ENCODE data around the gene CAMTA1. TPM values are rescaled to one million over a fixed set of nuclear protein-coding genes. Genes with fewer than 3 reads are reported as not detected.

Gene CAMTA1
- total RNA-seq, 1 donor from 2014 or later: 268 TPM

DNA sequence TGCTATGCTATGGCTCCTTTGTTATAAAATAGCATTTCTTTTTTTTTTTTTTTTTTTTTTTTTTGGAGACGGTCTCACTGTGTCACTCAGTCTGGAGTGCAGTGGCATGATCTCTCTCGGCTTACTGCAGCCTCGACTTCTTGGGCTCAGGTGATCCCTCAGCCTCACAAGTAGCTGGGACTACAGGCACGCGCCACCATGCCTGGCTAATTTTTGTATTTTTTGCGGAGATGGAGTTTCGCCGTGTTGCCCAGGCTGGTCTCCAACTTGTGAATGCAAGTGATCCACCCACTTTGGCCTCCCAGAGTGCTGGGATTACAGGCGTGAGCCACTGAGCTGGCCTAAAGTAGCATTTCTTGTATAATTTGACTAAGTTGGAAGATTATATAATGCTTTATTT is 10.8 kb downstream of the CAMTA1 start:
- peaks cover 98% of the 10 kb centered on the region for H3K79me2 ChIP-seq (ENCODE audit: low read depth)

GRCh38 chr1:6799499-6799898 is 14.2 kb downstream of the CAMTA1 start:
- no peak overlapping the region for H3K9ac ChIP-seq
- Mint-ChIP-seq H3K27ac (no peak overlapping the region), H3K9me3 (no peaks in the 10 kb centered on the region), H3K27me3 (ENCODE audit: insufficient read depth, low read depth) (peaks cover 2% of the 10 kb centered on the region), H3K36me3 (peaks cover 7% of the 10 kb centered on the region), H3K4me1 (peaks cover 9% of the 10 kb centered on the region), H3K4me3 (no peak overlapping the region)
- H2AFZ ChIP-seq (replicated peaks): no peak overlapping the region
- H3K4me2 ChIP-seq: no peak overlapping the region
- no peak overlapping the region for H3K27ac ChIP-seq
- no peaks in the 10 kb centered on the region for H3K27me3 ChIP-seq
- no peaks in the 10 kb centered on the region for H3K36me3 ChIP-seq
- H3K4me3 ChIP-seq: no peak overlapping the region
- peaks cover 98% of the 10 kb centered on the region for H3K79me2 ChIP-seq (ENCODE audit: low read depth)
- DNase-seq (ENCODE audit: low spot score): no peak
- peaks cover 96% of the 10 kb centered on the region for H4K20me1 ChIP-seq (ENCODE audit: low read depth)
- no peaks in the 10 kb centered on the region for H3K9me3 ChIP-seq (ENCODE audit: low read depth)
- no peaks in the 10 kb centered on the region for H3F3A ChIP-seq (ENCODE audit: low read depth)
- TF ChIP-seq, protein P1, sequence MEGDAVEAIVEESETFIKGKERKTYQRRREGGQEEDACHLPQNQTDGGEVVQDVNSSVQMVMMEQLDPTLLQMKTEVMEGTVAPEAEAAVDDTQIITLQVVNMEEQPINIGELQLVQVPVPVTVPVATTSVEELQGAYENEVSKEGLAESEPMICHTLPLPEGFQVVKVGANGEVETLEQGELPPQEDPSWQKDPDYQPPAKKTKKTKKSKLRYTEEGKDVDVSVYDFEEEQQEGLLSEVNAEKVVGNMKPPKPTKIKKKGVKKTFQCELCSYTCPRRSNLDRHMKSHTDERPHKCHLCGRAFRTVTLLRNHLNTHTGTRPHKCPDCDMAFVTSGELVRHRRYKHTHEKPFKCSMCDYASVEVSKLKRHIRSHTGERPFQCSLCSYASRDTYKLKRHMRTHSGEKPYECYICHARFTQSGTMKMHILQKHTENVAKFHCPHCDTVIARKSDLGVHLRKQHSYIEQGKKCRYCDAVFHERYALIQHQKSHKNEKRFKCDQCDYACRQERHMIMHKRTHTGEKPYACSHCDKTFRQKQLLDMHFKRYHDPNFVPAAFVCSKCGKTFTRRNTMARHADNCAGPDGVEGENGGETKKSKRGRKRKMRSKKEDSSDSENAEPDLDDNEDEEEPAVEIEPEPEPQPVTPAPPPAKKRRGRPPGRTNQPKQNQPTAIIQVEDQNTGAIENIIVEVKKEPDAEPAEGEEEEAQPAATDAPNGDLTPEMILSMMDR (IDR thresholded peaks at IDR 0.05): no peak
- TF ChIP-seq EZH2phosphoT487 (IDR thresholded peaks at IDR 0.05) (no peak), EZH2 (IDR thresholded peaks at IDR 0.05) (no peak)
- peaks cover 4% of the 10 kb centered on the region for H3K4me1 ChIP-seq

More for the DNA sequence above, 10.8 kb downstream of the CAMTA1 start:
- Mint-ChIP-seq H3K9me3 (no peaks in the 10 kb centered on the region), H3K36me3 (peaks cover 6% of the 10 kb centered on the region), H3K27me3 (ENCODE audit: insufficient read depth, low read depth) (no peaks in the 10 kb centered on the region), H3K27ac (no peak overlapping the region), H3K4me1 (peaks cover 8% of the 10 kb centered on the region), H3K4me3 (no peak overlapping the region)
- TF ChIP-seq EZH2 (IDR thresholded peaks at IDR 0.05): no peak
- TF ChIP-seq EZH2phosphoT487 (IDR thresholded peaks at IDR 0.05): no peak
- TF ChIP-seq, protein P1 (IDR thresholded peaks at IDR 0.05): no peak
- Histone ChIP-seq H3K4me1 (peaks cover 7% of the 10 kb centered on the region), H3K27ac (no peak overlapping the region), H3F3A (ENCODE audit: low read depth) (peaks cover 12% of the 10 kb centered on the region), H4K20me1 (ENCODE audit: low read depth) (peaks cover 95% of the 10 kb centered on the region), H3K27me3 (no peaks in the 10 kb centered on the region), H3K9me3 (ENCODE audit: low read depth) (no peaks in the 10 kb centered on the region), H3K4me2 (no peak overlapping the region), H3K4me3 (no peak overlapping the region), H3K36me3 (no peaks in the 10 kb centered on the region), H3K9ac (no peak overlapping the region), H2AFZ (replicated peaks) (no peak overlapping the region)
- no peak for DNase-seq (ENCODE audit: low spot score)

DNA sequence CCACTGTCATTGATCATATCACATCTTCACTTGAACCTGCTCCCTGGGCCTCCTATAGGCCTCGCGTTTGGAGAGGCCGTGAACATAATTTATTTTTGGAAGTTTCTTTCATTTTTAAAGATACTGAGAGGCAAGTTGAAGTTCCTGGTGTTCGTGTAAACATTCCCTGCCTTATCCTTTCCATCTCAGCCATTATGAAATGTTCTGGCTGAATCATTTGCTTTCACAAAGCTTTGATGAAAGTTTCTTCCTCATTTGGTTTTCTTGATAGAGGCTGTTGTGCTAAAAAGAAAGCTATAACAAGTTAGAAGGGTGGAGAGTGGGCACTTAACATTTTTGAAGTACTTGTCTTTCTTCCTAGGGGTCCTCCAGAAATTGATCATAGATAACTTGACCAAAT is 15.5 kb downstream of the CAMTA1 start:
- peaks cover 2% of the 10 kb centered on the region for H3K27me3 Mint-ChIP-seq (ENCODE audit: insufficient read depth, low read depth)
- Histone ChIP-seq H2AFZ (replicated peaks) (no peak overlapping the region), H4K20me1 (ENCODE audit: low read depth) (peaks cover 96% of the 10 kb centered on the region), H3K4me1 (peaks cover under 1% of the 10 kb centered on the region), H3K4me2 (no peak overlapping the region), H3K4me3 (no peak overlapping the region), H3K9ac (no peak overlapping the region), H3F3A (ENCODE audit: low read depth) (no peaks in the 10 kb centered on the region), H3K27ac (no peak overlapping the region), H3K9me3 (ENCODE audit: low read depth) (no peaks in the 10 kb centered on the region), H3K27me3 (no peaks in the 10 kb centered on the region), H3K79me2 (ENCODE audit: low read depth) (peaks cover 98% of the 10 kb centered on the region), H3K36me3 (no peaks in the 10 kb centered on the region)
- peaks cover 6% of the 10 kb centered on the region for H3K4me1 Mint-ChIP-seq
- no peak overlapping the region for H3K27ac Mint-ChIP-seq
- H3K4me3 Mint-ChIP-seq: no peak overlapping the region
- DNase-seq (ENCODE audit: low spot score): no peak
- H3K9me3 Mint-ChIP-seq: no peaks in the 10 kb centered on the region
- TF ChIP-seq EZH2 (IDR thresholded peaks at IDR 0.05): no peak
- TF ChIP-seq, protein P1 (IDR thresholded peaks at IDR 0.05): no peak
- TF ChIP-seq EZH2phosphoT487 (IDR thresholded peaks at IDR 0.05): no peak
- peaks cover 7% of the 10 kb centered on the region for H3K36me3 Mint-ChIP-seq

All from neural progenitor cell (in vitro differentiated cells).